Esophagus muscularis mucosa (tissue), 4 donors: Measurements from ENCODE around the gene HSPG2. TPM values are rescaled to one million over a fixed set of nuclear protein-coding genes. Genes with fewer than 3 reads are reported as not detected.
"Not testable (repeated sequence)": the region's sequence is repeated elsewhere in the genome, so short reads cannot be mapped to it uniquely, and the experiment has no call there.

Source experiments
- DNase-seq: peaks from one replicate; pipeline ENCODE4 v3.0.0-alpha.2; 2017; ENCODE audit errors: extremely low spot score
- H3K27ac ChIP-seq, 4 donors: fragments of 200-600 bp; sonication (generic); replicated peaks in 1 of 4; 1 replicate in 3 of 4; 2 replicates in 1 of 4; pipeline ENCODE4 v1.5.1; 2016 to 2019; ENCODE audit warnings: mild to moderate bottlenecking in 1 of 4
- H3K27me3 ChIP-seq, 4 donors: fragments of 200-600 bp; sonication (generic); one replicate each; pipeline versions ENCODE4 v1.5.1 to v1.6.0; 2016 to 2019
- H3K36me3 ChIP-seq, 4 donors: fragments of 200-600 bp; sonication (generic); one replicate each; pipeline ENCODE4 v1.5.1; 2016 to 2019
- H3K4me1 ChIP-seq, 4 donors: fragments of 200-600 bp; sonication (generic); one replicate each; pipeline ENCODE4 v1.5.1; 2016 to 2019
- H3K4me3 ChIP-seq, 4 donors: fragments of 200-600 bp; sonication (generic); 1 replicate in 2 of 4; 2 replicates in 2 of 4; pipeline ENCODE4 v1.5.1; 2016 to 2019; ENCODE audit warnings: mild to moderate bottlenecking in 4 of 4, moderate library complexity in 1 of 4
- H3K9me3 ChIP-seq, 4 donors: fragments of 200-600 bp; sonication (generic); 1 replicate in 3 of 4; 2 replicates in 1 of 4; pipeline ENCODE4 v1.5.1; 2016 to 2019
- CTCF ChIP-seq, 3 experiments: fragments of 200-600 bp in 2 of 3; fragments of 450-650 bp in 1 of 3; sonication (generic) in 2 of 3; IDR thresholded peaks; one replicate each; pipeline ENCODE4 v1.5.1; 2017 to 2019; ENCODE audit warnings: antibody characterized with exemption in 3 of 3, mild to moderate bottlenecking in 2 of 3, moderate library complexity in 1 of 3
- EP300 ChIP-seq: sonication (generic); formaldehyde crosslinking; IDR thresholded peaks from one replicate; pipeline ENCODE4 v1.6.1; 2017; ENCODE audit warnings: antibody characterized with exemption
- POLR2A ChIP-seq: fragments of 450-650 bp; IDR thresholded peaks from one replicate; pipeline ENCODE4 v1.6.1; 2017; ENCODE audit warnings: antibody characterized with exemption, moderate library complexity, mild to moderate bottlenecking, low read depth
- POLR2AphosphoS5 ChIP-seq, 2 donors: sonication (generic); formaldehyde crosslinking; IDR thresholded peaks; one replicate each; pipeline ENCODE4 v1.6.1; 2017; ENCODE audit warnings: antibody characterized with exemption in 2 of 2
- WGBS: methylation state at CpG from one replicate; pipeline ENCODE4 v1.1.5; 2018; 5-methylcytosine and 5-hydroxymethylcytosine counted together
- intact Hi-C: fragments of 100-400 bp; cut with DNase I; formaldehyde crosslinking; loops from one replicate; pipeline ENCODE4 v1.15.1; 2023
- total RNA-seq, 4 donors: library from RNA; depleted of rRNA; stranded (reverse); fragments of >200 nt; gene quantifications; one replicate each; pipeline versions ENCODE4 v1.1.0 to v1.2.1, GENCODE V29; 2016

The HSPG2 gene
- total RNA-seq, 4 donors from 2014 or later, result 414 to 1,199 (median 595) TPM

- WGBS, result 0% methylated on average over 31 of the region's 37 CpGs
- no peaks in the 10 kb centered on the region for H3K27me3 ChIP-seq
- DNase-seq, result peak; percentile 92
Measured at GRCh38 chr1:21782349-21782867, 154.7 kb downstream of the HSPG2 start.

GRCh38 chr1:21781815-21782348 is 155.2 kb downstream of the HSPG2 start:
- Histone ChIP-seq H3K4me1 (peaks cover 15 to 48% (median 37%) of the 10 kb centered on the region in 4 donors), H3K36me3 (no peaks in the 10 kb centered on the region), H3K27me3 (no peaks in the 10 kb centered on the region), H3K4me3 (peak overlapping the region; percentile 88 to 99 (median 92)), H3K27ac (peak overlapping the region; percentile 94 to 99 (median 98)), H3K9me3 (no peaks in the 10 kb centered on the region)
- DNase-seq, result no peak
- TF ChIP-seq POLR2A (no peak), EP300 (no peak), CTCF (IDR thresholded peaks at IDR 0.05) (no peak), POLR2AphosphoS5 (IDR thresholded peaks at IDR 0.05) (no peak)
- intact Hi-C loops, result no loop called here
- WGBS, result under 1% methylated on average over 17 of the region's 17 CpGs

More at GRCh38 chr1:21782349-21782867, 154.7 kb downstream of the HSPG2 start:
- TF ChIP-seq EP300 (no peak), POLR2A (no peak), POLR2AphosphoS5 (IDR thresholded peaks at IDR 0.05) (no peak), CTCF (IDR thresholded peaks at IDR 0.05) (peak; percentile 6 to 27 (median 8))
- Histone ChIP-seq H3K4me1 (peaks cover 15 to 48% (median 36%) of the 10 kb centered on the region in 4 donors), H3K9me3 (no peaks in the 10 kb centered on the region), H3K27ac (peak overlapping the region; percentile 94 to 99 (median 98)), H3K4me3 (peak overlapping the region; percentile 88 to 99 (median 92)), H3K36me3 (no peaks in the 10 kb centered on the region)
- intact Hi-C loops, result no loop called here

- Histone ChIP-seq H3K27ac (no peak overlapping the region), H3K36me3 (no peaks in the 10 kb centered on the region), H3K27me3 (no peaks in the 10 kb centered on the region), H3K9me3 (no peaks in the 10 kb centered on the region), H3K4me1 (peaks cover 19 to 61% (median 53%) of the 10 kb centered on the region in 4 donors), H3K4me3 (no peak overlapping the region)
- TF ChIP-seq POLR2A (no peak), CTCF (IDR thresholded peaks at IDR 0.05) (no peak), POLR2AphosphoS5 (IDR thresholded peaks at IDR 0.05) (no peak), EP300 (no peak)
- 80% methylated on average over 12 of the region's 12 CpGs for WGBS
- intact Hi-C loops, result no loop called here
- no peak for DNase-seq
Measured at GRCh38 chr1:21779613-21780521, 157.2 kb downstream of the HSPG2 start.

- H3K4me1 ChIP-seq, result peaks cover 23 to 59% (median 50%) of the 10 kb centered on the region in 4 donors
- TF ChIP-seq POLR2A, result no peak
- TF ChIP-seq CTCF (IDR thresholded peaks at IDR 0.05), result no peak
- TF ChIP-seq EP300, result no peak
- no peak for TF ChIP-seq POLR2AphosphoS5 (IDR thresholded peaks at IDR 0.05)
- H3K27ac ChIP-seq, result no peak overlapping the region
- no peaks in the 10 kb centered on the region for H3K27me3 ChIP-seq
- H3K4me3 ChIP-seq, result no peak overlapping the region
- intact Hi-C loops, result no loop called here
- no peak for DNase-seq
- 90% methylated on average over 2 of the region's 2 CpGs for WGBS
- no peaks in the 10 kb centered on the region for H3K36me3 ChIP-seq
- no peaks in the 10 kb centered on the region for H3K9me3 ChIP-seq
Measured at GRCh38 chr1:21778405-21778727, 158.7 kb downstream of the HSPG2 start.

GRCh38 chr1:21776925-21777324 is 160.2 kb downstream of the HSPG2 start:
- H3K9me3 ChIP-seq, H3K27ac ChIP-seq, DNase-seq, H3K36me3 ChIP-seq, H3K27me3 ChIP-seq, intact Hi-C loops, H3K4me3 ChIP-seq: not testable (repeated sequence)
- H3K4me1 ChIP-seq, result peaks cover 24 to 58% (median 52%) of the 10 kb centered on the region in 4 donors
- WGBS, result 94% methylated on average over 5 of the region's 5 CpGs
